ENCODE data around the gene KIRREL3.

KIRREL3 gene

DNA sequence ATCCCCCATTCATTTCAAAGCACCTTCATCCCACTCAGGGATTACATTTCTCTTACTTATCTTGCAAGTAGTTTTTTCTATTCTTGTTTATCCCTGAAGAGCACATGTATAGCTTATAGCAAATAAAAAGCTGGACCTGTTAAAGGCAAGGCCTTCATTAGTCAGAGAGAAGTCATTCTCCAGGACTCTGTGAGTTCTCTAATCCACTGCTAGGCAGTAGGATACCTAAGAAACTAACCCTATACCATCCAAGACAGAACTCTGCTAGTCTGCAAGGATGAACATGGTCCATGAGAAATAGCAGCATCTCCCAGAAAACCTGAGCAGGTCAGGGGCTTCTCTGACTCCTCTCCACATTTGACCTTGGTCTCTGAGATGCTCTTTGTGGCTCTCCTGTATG, 104.5 kb downstream of the KIRREL3 start:
- peaks cover 9% of the 10 kb centered on the region for H3K9me3 Mint-ChIP-seq
- no peak overlapping the region for H3K4me3 Mint-ChIP-seq
- DNase-seq, result no peak
- no peaks in the 10 kb centered on the region for H3K36me3 Mint-ChIP-seq
- CTCF ChIA-PET, result no interaction called here
- no peaks in the 10 kb centered on the region for H3K4me1 Mint-ChIP-seq
- no peaks in the 10 kb centered on the region for H3K27me3 Mint-ChIP-seq
- no peak overlapping the region for H3K27ac Mint-ChIP-seq

DNA sequence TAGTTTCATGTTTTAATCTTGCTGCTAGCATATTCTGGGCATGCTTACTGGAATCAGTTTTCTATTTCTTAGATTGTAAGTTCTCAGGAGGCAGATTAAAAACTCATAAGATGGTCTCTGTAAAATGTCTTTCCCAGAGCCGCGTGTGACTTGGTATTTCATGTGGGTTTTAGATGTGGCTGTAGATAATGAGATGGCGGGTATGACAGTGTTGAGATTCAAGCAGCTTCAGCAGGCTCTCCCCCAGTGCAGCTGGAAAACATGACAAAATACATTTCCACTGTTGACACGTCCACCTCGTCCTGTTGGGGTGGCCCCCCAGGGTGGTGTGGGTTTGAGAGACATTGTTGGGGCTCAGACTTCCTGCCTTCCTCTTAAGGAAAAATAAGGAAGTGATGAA, 106.8 kb downstream of the KIRREL3 start:
- Mint-ChIP-seq H3K27me3 (no peaks in the 10 kb centered on the region), H3K27ac (no peak overlapping the region), H3K4me1 (no peaks in the 10 kb centered on the region), H3K36me3 (no peaks in the 10 kb centered on the region), H3K4me3 (no peak overlapping the region), H3K9me3 (peaks cover 9% of the 10 kb centered on the region)
- CTCF ChIA-PET, result no interaction called here
- no peak for DNase-seq

GRCh38 chr11:126892756-126893155, 107.8 kb downstream of the KIRREL3 start:
- CTCF ChIA-PET, result no interaction called here
- no peaks in the 10 kb centered on the region for H3K4me1 Mint-ChIP-seq
- peaks cover 9% of the 10 kb centered on the region for H3K9me3 Mint-ChIP-seq
- H3K27me3 Mint-ChIP-seq, result no peaks in the 10 kb centered on the region
- no peak for DNase-seq
- H3K36me3 Mint-ChIP-seq, result no peaks in the 10 kb centered on the region
- H3K4me3 Mint-ChIP-seq, result no peak overlapping the region
- H3K27ac Mint-ChIP-seq, result no peak overlapping the region

GRCh38 chr11:126891556-126892217, 108.9 kb downstream of the KIRREL3 start:
- CTCF ChIA-PET, result no interaction called here
- Mint-ChIP-seq H3K36me3 (no peaks in the 10 kb centered on the region), H3K9me3 (peaks cover 7% of the 10 kb centered on the region), H3K4me1 (no peaks in the 10 kb centered on the region), H3K27me3 (no peaks in the 10 kb centered on the region), H3K4me3 (no peak overlapping the region), H3K27ac (no peak overlapping the region)
- DNase-seq, result no peak

- H3K27me3 Mint-ChIP-seq, result no peaks in the 10 kb centered on the region
- no peak overlapping the region for H3K27ac Mint-ChIP-seq
- no peak for DNase-seq
- no peaks in the 10 kb centered on the region for H3K9me3 Mint-ChIP-seq
- no peaks in the 10 kb centered on the region for H3K36me3 Mint-ChIP-seq
- H3K4me3 Mint-ChIP-seq, result no peak overlapping the region
- no peaks in the 10 kb centered on the region for H3K4me1 Mint-ChIP-seq
- CTCF ChIA-PET, result no interaction called here
These were observed 110.0 kb downstream of the KIRREL3 start for GRCh38 chr11:126890561-126890960.

DNA sequence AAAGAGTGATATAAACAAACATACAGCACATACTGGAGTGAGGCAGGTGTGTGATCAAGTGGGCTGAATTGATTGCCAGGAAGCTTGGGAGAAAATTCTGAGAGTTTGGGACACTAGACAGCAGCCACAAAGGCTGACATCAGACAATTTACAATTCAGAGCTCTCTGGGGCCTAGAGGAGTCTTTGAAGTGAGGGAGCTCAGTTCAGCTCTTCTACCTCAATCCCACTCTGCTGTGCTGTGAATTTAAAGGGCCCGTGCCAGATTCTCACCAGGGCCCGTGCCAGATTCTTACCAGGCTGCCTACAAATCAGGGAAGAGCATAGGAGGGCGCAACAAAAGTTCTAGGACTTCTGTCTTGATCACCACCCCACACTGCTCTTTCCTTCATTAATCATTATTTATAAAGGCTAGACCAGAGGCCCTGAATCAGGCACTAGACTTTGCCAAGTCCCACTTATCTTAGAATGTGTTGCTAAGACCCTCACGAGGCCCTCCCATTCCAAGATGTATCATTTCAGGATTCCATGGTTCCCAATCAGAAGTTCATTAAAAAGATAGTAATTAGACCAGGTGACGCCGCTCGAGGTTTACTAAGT, 112.4 kb downstream of the KIRREL3 start:
- Mint-ChIP-seq H3K36me3 (no peaks in the 10 kb centered on the region), H3K27ac (no peak overlapping the region), H3K4me3 (no peak overlapping the region), H3K9me3 (no peaks in the 10 kb centered on the region), H3K27me3 (no peaks in the 10 kb centered on the region), H3K4me1 (no peaks in the 10 kb centered on the region)
- CTCF ChIA-PET, result no interaction called here
- DNase-seq, result no peak

DNA sequence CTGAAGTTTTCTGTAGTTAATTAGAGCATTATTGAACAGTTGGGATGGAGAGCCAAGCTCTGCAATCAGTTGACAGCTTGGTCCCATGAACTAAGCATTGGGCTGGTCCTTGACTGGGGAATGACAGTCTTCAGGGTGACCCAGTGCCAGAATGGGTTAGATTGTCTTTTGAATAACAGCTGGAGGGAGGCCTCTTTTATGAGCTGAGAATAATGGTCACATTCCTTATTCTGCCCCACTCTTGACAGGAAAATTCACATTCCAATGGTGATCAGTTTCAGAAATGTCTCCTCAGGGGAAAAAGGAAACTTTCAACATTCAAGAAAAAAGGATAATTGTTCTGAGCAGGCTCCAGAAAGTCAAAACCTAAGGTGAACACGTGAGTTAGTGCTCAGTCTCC, 113.9 kb downstream of the KIRREL3 start:
- Mint-ChIP-seq H3K36me3 (no peaks in the 10 kb centered on the region), H3K27me3 (no peaks in the 10 kb centered on the region), H3K9me3 (no peaks in the 10 kb centered on the region), H3K4me3 (no peak overlapping the region), H3K27ac (no peak overlapping the region), H3K4me1 (no peaks in the 10 kb centered on the region)
- CTCF ChIA-PET, result no interaction called here
- DNase-seq, result no peak

DNA sequence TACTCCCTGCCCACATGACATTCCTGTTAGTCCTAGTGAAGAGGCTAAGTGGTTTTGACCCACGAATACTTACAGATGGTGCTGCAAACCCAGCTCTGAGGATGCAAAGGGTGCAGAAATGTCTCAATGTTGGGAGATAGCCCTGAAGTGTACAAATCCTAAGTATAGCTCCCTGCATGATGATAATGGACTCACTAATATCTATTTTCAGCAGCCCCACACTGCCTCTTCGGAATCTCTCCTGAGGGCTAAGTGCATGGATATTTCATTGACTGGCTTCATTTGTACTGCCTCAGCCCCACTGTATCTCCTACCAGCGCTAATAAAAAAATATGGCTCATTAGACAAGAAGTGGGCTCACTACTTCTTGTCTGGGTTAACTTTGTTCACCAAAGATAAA, 114.5 kb downstream of the KIRREL3 start:
- no peaks in the 10 kb centered on the region for H3K9me3 Mint-ChIP-seq
- H3K36me3 Mint-ChIP-seq, result no peaks in the 10 kb centered on the region
- no peak overlapping the region for H3K4me3 Mint-ChIP-seq
- no peaks in the 10 kb centered on the region for H3K27me3 Mint-ChIP-seq
- H3K27ac Mint-ChIP-seq, result no peak overlapping the region
- CTCF ChIA-PET, result no interaction called here
- no peaks in the 10 kb centered on the region for H3K4me1 Mint-ChIP-seq
- DNase-seq, result no peak

GRCh38 chr11:126884594-126884993, 116.0 kb downstream of the KIRREL3 start:
- H3K36me3 Mint-ChIP-seq, result no peaks in the 10 kb centered on the region
- H3K27ac Mint-ChIP-seq, result no peak overlapping the region
- DNase-seq, result no peak
- no peaks in the 10 kb centered on the region for H3K9me3 Mint-ChIP-seq
- CTCF ChIA-PET, result no interaction called here
- no peak overlapping the region for H3K4me3 Mint-ChIP-seq
- H3K27me3 Mint-ChIP-seq, result no peaks in the 10 kb centered on the region
- H3K4me1 Mint-ChIP-seq, result no peaks in the 10 kb centered on the region

DNA sequence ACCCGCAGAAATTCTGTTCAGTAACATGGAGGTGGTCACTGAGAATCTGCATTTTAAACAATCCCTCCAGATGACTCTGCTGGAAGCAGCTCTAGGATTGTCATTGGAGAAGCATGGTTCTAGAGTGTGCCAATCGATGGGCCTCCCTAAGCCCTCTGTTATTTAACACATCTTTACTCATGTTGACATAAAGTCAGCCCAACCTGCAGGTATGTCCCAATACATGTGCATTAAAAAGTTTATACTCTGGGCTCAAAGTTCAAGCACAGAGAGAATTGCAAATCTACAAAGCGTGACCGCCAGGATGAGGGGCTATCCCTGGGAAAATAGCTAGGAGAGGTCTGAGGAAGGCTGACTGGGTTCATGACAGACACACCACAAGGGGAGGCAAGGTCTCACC, 116.4 kb downstream of the KIRREL3 start:
- Mint-ChIP-seq H3K9me3 (no peaks in the 10 kb centered on the region), H3K4me3 (no peak overlapping the region), H3K27me3 (no peaks in the 10 kb centered on the region), H3K27ac (no peak overlapping the region), H3K36me3 (no peaks in the 10 kb centered on the region), H3K4me1 (no peaks in the 10 kb centered on the region)
- no peak for DNase-seq
- CTCF ChIA-PET, result no interaction called here

DNA sequence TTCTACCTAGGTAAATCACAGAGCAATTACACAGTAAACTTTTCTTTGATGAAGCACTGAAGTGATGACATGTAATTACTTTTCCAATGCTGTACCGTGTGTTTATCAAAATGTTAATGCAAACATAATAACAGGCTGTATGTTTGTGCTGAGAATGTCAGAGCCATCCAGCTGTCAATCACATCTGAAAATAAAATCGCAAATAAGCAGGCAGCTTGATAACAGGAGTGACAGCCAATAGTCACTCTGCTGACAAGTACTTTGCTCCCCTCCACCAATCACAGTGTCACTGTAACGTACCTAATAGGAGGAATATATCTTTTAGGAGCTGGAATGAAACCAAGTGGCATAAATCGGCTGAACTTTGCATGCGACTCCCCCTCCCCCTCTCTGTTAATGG, 119.7 kb downstream of the KIRREL3 start:
- no peak overlapping the region for H3K4me3 Mint-ChIP-seq
- CTCF ChIA-PET, result no interaction called here
- no peak for DNase-seq
- H3K27me3 Mint-ChIP-seq, result no peaks in the 10 kb centered on the region
- H3K27ac Mint-ChIP-seq, result no peak overlapping the region
- no peaks in the 10 kb centered on the region for H3K4me1 Mint-ChIP-seq
- no peaks in the 10 kb centered on the region for H3K36me3 Mint-ChIP-seq
- H3K9me3 Mint-ChIP-seq, result no peaks in the 10 kb centered on the region

DNA sequence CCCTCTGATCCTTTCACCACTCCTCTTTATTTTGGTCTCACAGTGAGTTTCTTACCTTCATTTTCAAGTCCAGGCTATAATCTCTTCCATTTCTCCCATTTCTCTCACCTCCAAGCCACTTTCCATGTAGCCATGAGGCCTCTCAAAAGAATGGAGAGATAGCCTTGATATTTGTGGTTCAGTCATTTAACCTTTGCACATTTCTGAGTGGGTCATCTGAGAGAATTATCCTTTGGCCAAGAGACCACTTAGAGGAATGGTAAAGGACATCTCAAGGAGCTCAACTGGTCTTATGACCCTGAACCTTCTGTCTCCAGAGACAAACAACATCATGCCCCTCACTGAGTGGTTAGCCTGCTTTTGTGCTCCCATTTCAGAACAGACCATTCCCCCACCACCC, 121.1 kb downstream of the KIRREL3 start:
- no peaks in the 10 kb centered on the region for H3K9me3 Mint-ChIP-seq
- H3K27me3 Mint-ChIP-seq, result no peaks in the 10 kb centered on the region
- CTCF ChIA-PET, result no interaction called here
- no peak for DNase-seq
- H3K27ac Mint-ChIP-seq, result no peak overlapping the region
- no peak overlapping the region for H3K4me3 Mint-ChIP-seq
- H3K4me1 Mint-ChIP-seq, result no peaks in the 10 kb centered on the region
- no peaks in the 10 kb centered on the region for H3K36me3 Mint-ChIP-seq

DNA sequence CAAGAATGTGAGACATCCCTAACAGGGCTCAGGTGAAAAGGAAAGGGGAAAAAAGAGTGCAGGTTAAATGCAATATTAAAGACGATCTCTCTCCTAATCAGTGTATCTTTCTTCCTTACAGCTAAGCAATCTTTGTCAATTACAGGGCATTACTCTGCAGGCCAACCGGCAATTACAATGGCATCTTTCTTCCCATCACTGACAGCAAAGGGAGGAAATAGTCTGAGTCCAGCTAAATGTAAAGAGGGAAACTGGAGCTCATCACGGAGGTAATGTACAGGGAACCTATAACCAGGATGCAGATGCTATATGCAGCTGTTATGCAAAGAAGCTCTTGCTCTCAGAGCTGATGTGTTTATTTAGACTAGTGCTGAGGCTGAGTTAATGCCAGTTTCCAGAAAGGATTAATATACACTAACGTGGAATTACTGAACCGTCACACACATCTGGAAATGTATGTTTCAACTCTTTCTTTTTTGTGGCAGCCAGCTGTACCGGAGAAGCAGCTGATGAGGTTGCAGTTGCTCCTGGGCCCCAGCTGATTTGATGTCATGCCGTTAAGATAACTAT, 121.6 kb downstream of the KIRREL3 start:
- CTCF ChIA-PET, result interaction anchor here (0.7 kb wide), 1 partner anchor 34 kb away, joined by 3 read pairs; no protein-coding TSS in a partner anchor
- Mint-ChIP-seq H3K9me3 (no peaks in the 10 kb centered on the region), H3K27me3 (no peaks in the 10 kb centered on the region), H3K4me3 (no peak overlapping the region), H3K4me1 (no peaks in the 10 kb centered on the region), H3K36me3 (no peaks in the 10 kb centered on the region), H3K27ac (no peak overlapping the region)
- DNase-seq, result no peak

GRCh38 chr11:126874831-126875230, 125.7 kb downstream of the KIRREL3 start:
- CTCF ChIA-PET, result no interaction called here
- H3K27ac Mint-ChIP-seq, result no peak overlapping the region
- no peak overlapping the region for H3K4me3 Mint-ChIP-seq
- no peaks in the 10 kb centered on the region for H3K4me1 Mint-ChIP-seq
- no peak for DNase-seq
- H3K27me3 Mint-ChIP-seq, result no peaks in the 10 kb centered on the region
- H3K9me3 Mint-ChIP-seq, result no peaks in the 10 kb centered on the region
- H3K36me3 Mint-ChIP-seq, result no peaks in the 10 kb centered on the region

DNA sequence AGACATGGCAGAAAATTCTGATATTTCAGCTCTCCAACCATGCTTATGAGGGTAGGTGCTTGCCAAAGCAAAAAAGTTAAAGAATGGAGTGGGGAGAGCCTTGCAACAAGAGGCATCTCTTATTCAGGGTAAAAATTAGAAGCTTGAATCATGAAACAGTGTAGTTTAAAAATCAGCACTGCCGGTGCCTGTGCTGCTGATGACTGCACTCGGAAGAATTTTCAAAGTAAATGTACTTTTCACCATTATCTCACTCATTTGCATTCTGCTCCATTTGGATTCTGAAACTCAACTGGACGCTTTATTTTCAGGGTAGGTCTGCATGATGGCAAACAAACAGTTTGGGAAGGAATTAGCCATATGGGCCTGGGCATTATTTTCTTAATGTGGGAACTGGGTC, 126.3 kb downstream of the KIRREL3 start:
- no peaks in the 10 kb centered on the region for H3K36me3 Mint-ChIP-seq
- CTCF ChIA-PET, result no interaction called here
- H3K27me3 Mint-ChIP-seq, result no peaks in the 10 kb centered on the region
- no peak overlapping the region for H3K27ac Mint-ChIP-seq
- H3K9me3 Mint-ChIP-seq, result no peaks in the 10 kb centered on the region
- H3K4me3 Mint-ChIP-seq, result no peak overlapping the region
- no peaks in the 10 kb centered on the region for H3K4me1 Mint-ChIP-seq
- no peak for DNase-seq

Data from activated naive CD4-positive, alpha-beta T cell treated with anti-CD3 and anti-CD28 coated beads, Interleukin-2, amount 10 ng/mL, durations not matched to agents 7 days and 5 days (primary cell).